Measurements from ENCODE around the gene PLCD1. TPM values are rescaled to one million over a fixed set of nuclear protein-coding genes. Genes with fewer than 3 reads are reported as not detected.
"Not testable (repeated sequence)": the region's sequence is repeated elsewhere in the genome, so short reads cannot be mapped to it uniquely, and the experiment has no call there.

The PLCD1 gene
- total RNA-seq, 1 experiment from 2014 or later, result 3.6 TPM

- DNase-seq (ENCODE audit: low read depth), result peak; percentile 18
Measured at GRCh38 chr3:38038447-38038911, 9.0 kb upstream of the PLCD1 start.

- DNase-seq (ENCODE audit: low read depth), result no peak
Measured at GRCh38 chr3:38036906-38037305, 7.5 kb upstream of the PLCD1 start.

GRCh38 chr3:38036286-38036685 is 6.8 kb upstream of the PLCD1 start:
- DNase-seq (ENCODE audit: low read depth), result no peak

GRCh38 chr3:38034335-38034734 is 4.9 kb upstream of the PLCD1 start:
- DNase-seq (ENCODE audit: low read depth), result not testable (repeated sequence)

- not testable (repeated sequence) for DNase-seq (ENCODE audit: low read depth)
Measured at GRCh38 chr3:38033586-38033985, 4.1 kb upstream of the PLCD1 start.

- DNase-seq (ENCODE audit: low read depth), result no peak
Measured at GRCh38 chr3:38032328-38032865, 3.0 kb upstream of the PLCD1 start.

- DNase-seq (ENCODE audit: low read depth), result peak; percentile 81
Measured at GRCh38 chr3:38031022-38031994, 1.9 kb upstream of the PLCD1 start.

- DNase-seq (ENCODE audit: low read depth), result no peak
Measured at GRCh38 chr3:38030126-38031021, 932 bp upstream of the PLCD1 start.

GRCh38 chr3:38028621-38029361 is 651 bp downstream of the PLCD1 start:
- no peak for DNase-seq (ENCODE audit: low read depth)

GRCh38 chr3:38027466-38028465 is 1.7 kb downstream of the PLCD1 start:
- no peak for DNase-seq (ENCODE audit: low read depth)

- no peak for DNase-seq (ENCODE audit: low read depth)
Measured at GRCh38 chr3:38026856-38027255, 2.6 kb downstream of the PLCD1 start.

GRCh38 chr3:38022896-38023709 is 6.3 kb downstream of the PLCD1 start:
- no peak for DNase-seq (ENCODE audit: low read depth)

GRCh38 chr3:38022301-38022700 is 7.1 kb downstream of the PLCD1 start:
- DNase-seq (ENCODE audit: low read depth), result no peak

- DNase-seq (ENCODE audit: low read depth), result no peak
Measured at GRCh38 chr3:38021196-38021595, 8.2 kb downstream of the PLCD1 start.

GRCh38 chr3:38020342-38020726 is 9.1 kb downstream of the PLCD1 start:
- DNase-seq (ENCODE audit: low read depth), result no peak

GRCh38 chr3:38019658-38020341 is 9.6 kb downstream of the PLCD1 start:
- no peak for DNase-seq (ENCODE audit: low read depth)

GRCh38 chr3:38018296-38019266 is 10.9 kb downstream of the PLCD1 start:
- no peak for DNase-seq (ENCODE audit: low read depth)

Data from HT1080 (cell line).